HepG2 (cell line): ENCODE results near the gene PTCD2. TPM values are rescaled to one million over a fixed set of nuclear protein-coding genes. Genes with fewer than 3 reads are reported as not detected.

Experiments used
- ATAC-seq: fragments of 200-7000 bp; cut with Tn5 transposase; 3 replicates; pipeline ENCODE4 v1.9.1; 2020; ENCODE audit warnings: mild to moderate bottlenecking, moderate library complexity
- BruUV-seq: library from RNA; stranded (reverse); fragments of 400-500 nt; replicated peaks from 2 replicates; lab custom pipeline; 2021; lab: Mats Ljungman, UMichigan
- CTCF ChIA-PET: fragments of 300-600 bp; formaldehyde crosslinking; extraction: SDS; loops from one replicate; lab custom pipeline; 2021; ENCODE audit warnings: low total read pairs, inconsistent platforms, low intra/inter-chr PET ratio; lab: Yijun Ruan, JAX
- POLR2A ChIA-PET: fragments of 350-600 bp; sonication (Branson Sonifier 250); formaldehyde crosslinking; loops from one replicate; lab custom pipeline; 2020; ENCODE audit warnings: antibody characterized with exemption, inconsistent platforms; lab: Yijun Ruan, JAX
- DNase-seq: peaks from one replicate; pipeline ENCODE4 v3.0.0-alpha.2; 2015; ENCODE audit warnings: low spot score
- FAIRE-seq: peaks from 3 replicates; lab custom pipeline; 2011; peaks lifted over from hg19 to GRCh38; lab: Jason Lieb, UNC
- H2AFZ ChIP-seq: one replicate; pipeline ENCODE4 v1.6.1; 2011; ENCODE audit warnings: low read length, inconsistent platforms
- H3K27ac ChIP-seq: fragments of 300-600 bp; 3 replicates; pipeline ENCODE4 v1.8.0; 2011; ENCODE audit warnings: mixed run types, mild to moderate bottlenecking, mixed read lengths, low read length, inconsistent platforms; ENCODE audit not compliant: insufficient read depth; ENCODE audit errors: extremely low read length
- H3K27me3 ChIP-seq, 2 experiments: fragments of 200-600 bp in 1 of 2; 2 replicates in 1 of 2; 3 replicates in 1 of 2; pipeline versions ENCODE4 v1.6.0 to v1.8.0; 2011; ENCODE audit warnings: low read length in 2 of 2, mild to moderate bottlenecking in 2 of 2, moderate library complexity in 2 of 2, inconsistent platforms in 1 of 2; ENCODE audit not compliant: insufficient read depth in 2 of 2, control insufficient read depth in 1 of 2
- H3K36me3 ChIP-seq, 2 experiments: fragments of 200-600 bp in 1 of 2; replicated peaks in 1 of 2; 2 replicates in 1 of 2; 3 replicates in 1 of 2; pipeline versions ENCODE4 v1.5.1 to v1.8.0; 2011; ENCODE audit warnings: low read length in 2 of 2, inconsistent platforms in 1 of 2; ENCODE audit not compliant: insufficient read depth in 2 of 2, control insufficient read depth in 1 of 2
- H3K4me1 ChIP-seq: 2 replicates; pipeline ENCODE4 v1.5.1; 2012; ENCODE audit warnings: low read length, inconsistent platforms; ENCODE audit not compliant: insufficient read depth
- H3K4me2 ChIP-seq: 2 replicates; pipeline ENCODE4 v1.6.0; 2011; ENCODE audit warnings: low read depth, low read length, inconsistent platforms
- H3K4me3 ChIP-seq, 3 experiments: fragments of 200-600 bp in 1 of 3; sonication (generic), shearing (Covaris generic) in 1 of 3; replicated peaks in 1 of 3; 2 replicates each; pipeline ENCODE4 v1.5.1; 2011 to 2016; ENCODE audit warnings: low read length in 3 of 3, inconsistent platforms in 2 of 3, low read depth in 2 of 3, mild to moderate bottlenecking in 2 of 3, control low read depth in 1 of 3, mixed read lengths in 1 of 3; ENCODE audit not compliant: insufficient read depth in 1 of 3
- H3K79me2 ChIP-seq: one replicate; pipeline ENCODE4 v1.6.1; 2011; ENCODE audit warnings: low read length, inconsistent platforms; ENCODE audit not compliant: insufficient read depth
- H3K9ac ChIP-seq: 2 replicates; pipeline ENCODE4 v1.6.0; 2011; ENCODE audit warnings: mild to moderate bottlenecking, low read depth, low read length, inconsistent platforms; ENCODE audit not compliant: insufficient read depth
- H3K9me3 ChIP-seq: 2 replicates; pipeline ENCODE4 v1.5.1; 2012; ENCODE audit warnings: mild to moderate bottlenecking, low read length
- H4K20me1 ChIP-seq: 2 replicates; pipeline ENCODE4 v1.6.0; 2011; ENCODE audit warnings: inconsistent platforms, mild to moderate bottlenecking, low read length, moderate library complexity; ENCODE audit not compliant: insufficient read depth
- GPBP1L1 ChIP-seq: sonication (generic); formaldehyde crosslinking; IDR thresholded peaks from 2 replicates; pipeline ENCODE4 v1.5.0; 2020; ENCODE audit warnings: mild to moderate bottlenecking, missing genetic modification reagents
- KDM5A ChIP-seq: fragments of 200-600 bp; sonication (generic); IDR thresholded peaks from 2 replicates; pipeline ENCODE4 v1.7.0; 2018; ENCODE audit warnings: antibody characterized with exemption, mild to moderate bottlenecking, low read length, borderline replicate concordance
- NR0B2 ChIP-seq: sonication (generic); formaldehyde crosslinking; IDR thresholded peaks from 2 replicates; pipeline ENCODE4 v1.4.0; 2020; ENCODE audit warnings: mild to moderate bottlenecking, missing genetic modification reagents
- RFX3 ChIP-seq: IDR thresholded peaks from 2 replicates; pipeline ENCODE4 v1.6.1; 2016; ENCODE audit warnings: missing biosample characterization, missing genetic modification reagents
- RFXAP ChIP-seq: sonication (generic); formaldehyde crosslinking; IDR thresholded peaks from 2 replicates; pipeline ENCODE4 v1.4.0; 2020; ENCODE audit warnings: missing genetic modification reagents, borderline replicate concordance
- ZBTB33 ChIP-seq: sonication (generic); formaldehyde crosslinking; IDR thresholded peaks from 2 replicates; pipeline ENCODE4 v1.4.0; 2020; ENCODE audit warnings: missing genetic modification reagents
- ZFP91 ChIP-seq: sonication (generic); formaldehyde crosslinking; IDR thresholded peaks from 2 replicates; pipeline ENCODE4 v1.9.0; 2022; ENCODE audit warnings: missing genetic modification reagents, mild to moderate bottlenecking, borderline replicate concordance
- ZNF329 ChIP-seq: sonication (generic); formaldehyde crosslinking; IDR thresholded peaks from 2 replicates; pipeline ENCODE4 v1.9.0; 2021; ENCODE audit warnings: low read depth, mild to moderate bottlenecking, missing genetic modification reagents
- ZNF788 ChIP-seq: sonication (generic); formaldehyde crosslinking; IDR thresholded peaks from 2 replicates; pipeline ENCODE4 v1.5.0; 2020; ENCODE audit warnings: mild to moderate bottlenecking, missing genetic modification reagents, borderline replicate concordance
- WGBS: methylation state at CpG from one replicate; pipeline ENCODE4 v1.1.6; 2017; ENCODE audit warnings: low lambda C conversion rate; 5-methylcytosine and 5-hydroxymethylcytosine counted together
- in situ Hi-C: cut with HindIII; loops from 2 replicates; pipeline ENCODE4 v1.10.0; 2017; ENCODE audit warnings: low pct_unique_long_range_greater_than_20kb; ENCODE audit not compliant: extremely low pct_ligation_motif_present
- intact Hi-C: fragments of 100-400 bp; cut with micrococcal nuclease; formaldehyde crosslinking; loops from one replicate; pipeline ENCODE4 v1.10.0; 2022; ENCODE audit not compliant: unreplicated experiment
- polyA plus RNA-seq, 8 experiments: library from polyadenylated mRNA; depleted of rRNA in 3 of 8; stranded (reverse) in 7 of 8; unstranded in 1 of 8; fragments of >200 nt; fragmentation: Illumina TruSeq in 4 of 8; extraction: Trizol in 4 of 8; gene quantifications; 2 replicates each; pipeline versions ENCODE4 v1.2.1 to v1.2.3, GENCODE V29; 2011 to 2016; ENCODE audit warnings: low read depth in 4 of 8, missing spikeins in 1 of 8, mixed read lengths in 1 of 8; ENCODE audit not compliant: insufficient read depth in 1 of 8
- total RNA-seq, 5 experiments: library from RNA; depleted of rRNA; stranded (reverse); fragments of >200 nt; fragmentation: Illumina TruSeq; extraction: Trizol; gene quantifications; 2 replicates each; pipeline ENCODE4 v1.2.3, GENCODE V29; 2016; ENCODE audit warnings: low read depth in 1 of 5
- TF ChIP-seq, protein P1 (sequence below): sonication (generic); formaldehyde crosslinking; IDR thresholded peaks from 2 replicates; pipeline ENCODE4 v1.4.0; 2020; ENCODE audit warnings: missing genetic modification reagents
- TF ChIP-seq, protein P2 (sequence below): sonication (generic); formaldehyde crosslinking; IDR thresholded peaks from 2 replicates; pipeline ENCODE4 v1.4.0; 2020; ENCODE audit warnings: missing genetic modification reagents

The PTCD2 gene
- total and polyA plus RNA-seq, 2 of the 13 experiments (the other 11 are each of a cell fraction or from before 2014, with no cell fraction given): 5.3 to 6.4 TPM

- in situ Hi-C loops: no loop called here
- BruUV-seq: no TSS peak
- no peak for ATAC-seq
- Histone ChIP-seq H3K4me2 (no peak overlapping the region), H3K9ac (no peak overlapping the region), H3K27me3 (peaks cover 0 to 3% of the 10 kb centered on the region in 2 experiments; a peak in 1 of 5 replicates), H2AFZ (no peak overlapping the region), H3K36me3 (no peaks in the 10 kb centered on the region), H4K20me1 (no peaks in the 10 kb centered on the region), H3K27ac (no peak overlapping the region), H3K79me2 (no peaks in the 10 kb centered on the region), H3K4me1 (no peaks in the 10 kb centered on the region), H3K9me3 (no peaks in the 10 kb centered on the region), H3K4me3 (no peak overlapping the region)
- FAIRE-seq: no peak
- POLR2A ChIA-PET: no interaction called here
- 20% methylated on average over 5 of the region's 5 CpGs for WGBS
- CTCF ChIA-PET: no interaction called here
- intact Hi-C loops: no loop called here
- no peak for DNase-seq
- TF ChIP-seq ZBTB33 (CRISPR knock-in tag) (no peak), KDM5A (no peak), GPBP1L1 (CRISPR knock-in tag) (no peak), RFXAP (CRISPR knock-in tag) (no peak), RFX3 (CRISPR knock-in tag) (no peak), NR0B2 (CRISPR knock-in tag) (no peak), ZNF788 (CRISPR knock-in tag) (no peak), ZFP91 (CRISPR knock-in tag) (no peak), ZNF329 (CRISPR knock-in tag) (no peak)
- TF ChIP-seq, protein P1, sequence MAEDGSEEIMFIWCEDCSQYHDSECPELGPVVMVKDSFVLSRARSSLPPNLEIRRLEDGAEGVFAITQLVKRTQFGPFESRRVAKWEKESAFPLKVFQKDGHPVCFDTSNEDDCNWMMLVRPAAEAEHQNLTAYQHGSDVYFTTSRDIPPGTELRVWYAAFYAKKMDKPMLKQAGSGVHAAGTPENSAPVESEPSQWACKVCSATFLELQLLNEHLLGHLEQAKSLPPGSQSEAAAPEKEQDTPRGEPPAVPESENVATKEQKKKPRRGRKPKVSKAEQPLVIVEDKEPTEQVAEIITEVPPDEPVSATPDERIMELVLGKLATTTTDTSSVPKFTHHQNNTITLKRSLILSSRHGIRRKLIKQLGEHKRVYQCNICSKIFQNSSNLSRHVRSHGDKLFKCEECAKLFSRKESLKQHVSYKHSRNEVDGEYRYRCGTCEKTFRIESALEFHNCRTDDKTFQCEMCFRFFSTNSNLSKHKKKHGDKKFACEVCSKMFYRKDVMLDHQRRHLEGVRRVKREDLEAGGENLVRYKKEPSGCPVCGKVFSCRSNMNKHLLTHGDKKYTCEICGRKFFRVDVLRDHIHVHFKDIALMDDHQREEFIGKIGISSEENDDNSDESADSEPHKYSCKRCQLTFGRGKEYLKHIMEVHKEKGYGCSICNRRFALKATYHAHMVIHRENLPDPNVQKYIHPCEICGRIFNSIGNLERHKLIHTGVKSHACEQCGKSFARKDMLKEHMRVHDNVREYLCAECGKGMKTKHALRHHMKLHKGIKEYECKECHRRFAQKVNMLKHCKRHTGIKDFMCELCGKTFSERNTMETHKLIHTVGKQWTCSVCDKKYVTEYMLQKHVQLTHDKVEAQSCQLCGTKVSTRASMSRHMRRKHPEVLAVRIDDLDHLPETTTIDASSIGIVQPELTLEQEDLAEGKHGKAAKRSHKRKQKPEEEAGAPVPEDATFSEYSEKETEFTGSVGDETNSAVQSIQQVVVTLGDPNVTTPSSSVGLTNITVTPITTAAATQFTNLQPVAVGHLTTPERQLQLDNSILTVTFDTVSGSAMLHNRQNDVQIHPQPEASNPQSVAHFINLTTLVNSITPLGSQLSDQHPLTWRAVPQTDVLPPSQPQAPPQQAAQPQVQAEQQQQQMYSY (CRISPR knock-in tag): no peak
- TF ChIP-seq, protein P2, sequence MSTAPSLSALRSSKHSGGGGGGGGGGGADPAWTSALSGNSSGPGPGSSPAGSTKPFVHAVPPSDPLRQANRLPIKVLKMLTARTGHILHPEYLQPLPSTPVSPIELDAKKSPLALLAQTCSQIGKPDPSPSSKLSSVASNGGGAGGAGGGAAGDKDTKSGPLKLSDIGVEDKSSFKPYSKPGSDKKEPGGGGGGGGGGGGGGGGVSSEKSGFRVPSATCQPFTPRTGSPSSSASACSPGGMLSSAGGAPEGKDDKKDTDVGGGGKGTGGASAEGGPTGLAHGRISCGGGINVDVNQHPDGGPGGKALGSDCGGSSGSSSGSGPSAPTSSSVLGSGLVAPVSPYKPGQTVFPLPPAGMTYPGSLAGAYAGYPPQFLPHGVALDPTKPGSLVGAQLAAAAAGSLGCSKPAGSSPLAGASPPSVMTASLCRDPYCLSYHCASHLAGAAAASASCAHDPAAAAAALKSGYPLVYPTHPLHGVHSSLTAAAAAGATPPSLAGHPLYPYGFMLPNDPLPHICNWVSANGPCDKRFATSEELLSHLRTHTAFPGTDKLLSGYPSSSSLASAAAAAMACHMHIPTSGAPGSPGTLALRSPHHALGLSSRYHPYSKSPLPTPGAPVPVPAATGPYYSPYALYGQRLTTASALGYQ (CRISPR knock-in tag): no peak
Observed at GRCh38 chr5:72408127-72408526, 88.0 kb downstream of the PTCD2 start.
